HEK293 (cell line): ENCODE data around the gene FAM199X.
A peak's percentile ranks its signal among the peaks of the same experiment; 100 is the strongest.

Experiments
- ATF2 ChIP-seq: fragments of 450-650 bp; formaldehyde crosslinking; IDR thresholded peaks from 2 replicates; pipeline ENCODE4 v1.5.1; 2016; ENCODE audit warnings: missing biosample characterization, missing genetic modification characterization, low read depth
- FEZF1 ChIP-seq: fragments of 450-650 bp; formaldehyde crosslinking; IDR thresholded peaks from 2 replicates; pipeline ENCODE4 v1.5.1; 2016; ENCODE audit warnings: missing biosample characterization, missing genetic modification characterization
- OVOL3 ChIP-seq: fragments of 450-650 bp; formaldehyde crosslinking; IDR thresholded peaks from 2 replicates; pipeline ENCODE4 v1.5.1; 2016; ENCODE audit warnings: missing biosample characterization, missing genetic modification characterization
- SETDB1 ChIP-seq: IDR thresholded peaks from one replicate; pipeline ENCODE4 v1.6.1; 2017; ENCODE audit warnings: mild to moderate bottlenecking, low read length, moderate library complexity, mixed read lengths; ENCODE audit not compliant: insufficient read length
- SP2 ChIP-seq: fragments of 450-650 bp; formaldehyde crosslinking; IDR thresholded peaks from 2 replicates; pipeline ENCODE4 v1.5.1; 2016; ENCODE audit warnings: missing biosample characterization, missing genetic modification characterization
- TCF7L2 ChIP-seq: IDR thresholded peaks from 2 replicates; pipeline ENCODE4 v1.6.1; 2011; ENCODE audit warnings: low read depth, mild to moderate bottlenecking, inconsistent platforms, low read length, moderate library complexity, borderline replicate concordance
- YY2 ChIP-seq: fragments of 450-650 bp; formaldehyde crosslinking; IDR thresholded peaks from 2 replicates; pipeline ENCODE4 v1.5.1; 2016; ENCODE audit warnings: missing biosample characterization, missing genetic modification characterization
- ZBTB21 ChIP-seq: fragments of 450-650 bp; formaldehyde crosslinking; IDR thresholded peaks from 2 replicates; pipeline ENCODE4 v1.5.1; 2017; ENCODE audit warnings: missing biosample characterization, missing genetic modification characterization
- ZBTB26 ChIP-seq: fragments of 450-650 bp; formaldehyde crosslinking; optimal IDR thresholded peaks from 2 replicates; pipeline ENCODE3; 2016; ENCODE audit warnings: missing biosample characterization, mild to moderate bottlenecking, missing genetic modification characterization
- ZBTB48 ChIP-seq: fragments of 450-650 bp; formaldehyde crosslinking; IDR thresholded peaks from 2 replicates; pipeline ENCODE4 v1.5.1; 2016; ENCODE audit warnings: missing biosample characterization, missing genetic modification characterization
- ZFP3 ChIP-seq: fragments of 450-650 bp; formaldehyde crosslinking; IDR thresholded peaks from 2 replicates; pipeline ENCODE4 v1.5.1; 2016; ENCODE audit warnings: low read depth, missing biosample characterization, missing genetic modification characterization
- ZNF140 ChIP-seq: fragments of 450-650 bp; formaldehyde crosslinking; IDR thresholded peaks from 2 replicates; pipeline ENCODE4 v1.5.1; 2016; ENCODE audit warnings: missing biosample characterization, missing genetic modification characterization
- ZNF341 ChIP-seq: fragments of 450-650 bp; formaldehyde crosslinking; IDR thresholded peaks from 2 replicates; pipeline ENCODE4; 2016; ENCODE audit warnings: low read depth, missing biosample characterization, missing genetic modification characterization
- TF ChIP-seq, protein P1 (sequence below): fragments of 450-650 bp; formaldehyde crosslinking; IDR thresholded peaks from 2 replicates; pipeline ENCODE4 v1.5.1; 2016; ENCODE audit warnings: missing biosample characterization, missing genetic modification characterization
- TF ChIP-seq, protein P2 (sequence below): fragments of 450-650 bp; formaldehyde crosslinking; IDR thresholded peaks from 2 replicates; pipeline ENCODE4 v1.5.1; 2016; ENCODE audit warnings: missing biosample characterization, missing genetic modification characterization
- TF ChIP-seq, protein P3 (sequence below): fragments of 450-650 bp; formaldehyde crosslinking; IDR thresholded peaks from 2 replicates; pipeline ENCODE4 v1.5.1; 2016; ENCODE audit warnings: missing biosample characterization, missing genetic modification characterization

The FAM199X gene

DNA sequence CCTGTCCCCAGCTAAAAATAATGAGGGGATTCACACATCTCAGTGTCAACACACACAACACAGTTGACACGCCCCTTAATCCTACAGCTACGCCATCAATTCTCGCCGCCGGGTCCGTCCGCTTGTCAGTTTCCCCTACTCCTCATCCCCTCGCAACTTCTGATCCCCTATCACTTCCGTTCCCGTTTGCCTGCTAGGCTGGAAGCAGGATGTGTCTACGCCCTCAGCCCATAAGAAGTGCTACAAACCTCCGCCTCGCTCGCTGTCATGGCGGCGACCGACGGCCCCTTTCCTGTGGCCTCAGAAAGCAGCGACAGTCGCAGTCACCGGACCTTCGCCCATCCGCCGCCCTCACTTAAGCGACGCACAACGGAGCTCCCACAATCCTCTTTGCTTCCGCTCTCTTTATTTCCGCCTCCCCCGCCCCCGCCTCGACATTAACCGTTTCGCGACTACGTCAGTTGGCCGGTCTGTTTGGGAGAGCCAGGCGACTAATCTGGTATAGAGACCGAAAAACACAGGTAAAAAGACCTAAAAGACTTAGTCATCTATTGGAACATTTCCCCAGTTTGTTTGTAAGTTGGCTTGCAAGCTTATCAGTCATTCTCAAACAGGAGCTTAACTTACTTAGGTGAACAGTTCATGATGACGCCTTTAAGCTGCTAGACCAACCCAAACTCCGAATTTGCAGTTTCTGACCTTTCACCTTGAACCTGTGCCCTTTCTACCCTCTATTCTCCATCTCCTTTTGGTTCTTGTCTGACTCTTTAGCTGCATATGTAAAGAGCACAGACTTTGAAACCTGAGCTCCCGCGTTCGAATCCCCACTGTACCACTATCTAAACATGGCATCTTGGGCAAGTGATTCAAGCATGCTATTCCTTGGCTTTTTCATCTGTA is 9.4 kb upstream of the FAM199X start, which contains the start of gene SLC25A53 (continued):
- TF ChIP-seq, protein P1, sequence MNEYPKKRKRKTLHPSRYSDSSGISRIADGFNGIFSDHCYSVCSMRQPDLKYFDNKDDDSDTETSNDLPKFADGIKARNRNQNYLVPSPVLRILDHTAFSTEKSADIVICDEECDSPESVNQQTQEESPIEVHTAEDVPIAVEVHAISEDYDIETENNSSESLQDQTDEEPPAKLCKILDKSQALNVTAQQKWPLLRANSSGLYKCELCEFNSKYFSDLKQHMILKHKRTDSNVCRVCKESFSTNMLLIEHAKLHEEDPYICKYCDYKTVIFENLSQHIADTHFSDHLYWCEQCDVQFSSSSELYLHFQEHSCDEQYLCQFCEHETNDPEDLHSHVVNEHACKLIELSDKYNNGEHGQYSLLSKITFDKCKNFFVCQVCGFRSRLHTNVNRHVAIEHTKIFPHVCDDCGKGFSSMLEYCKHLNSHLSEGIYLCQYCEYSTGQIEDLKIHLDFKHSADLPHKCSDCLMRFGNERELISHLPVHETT (tag by site-specific recombination) = peak; percentile 99
- 0 out of 2 replicates have a peak, but pooled peaks have one; percentile 23 for TF ChIP-seq ZNF341 (tag by site-specific recombination)
- TF ChIP-seq, protein P2, sequence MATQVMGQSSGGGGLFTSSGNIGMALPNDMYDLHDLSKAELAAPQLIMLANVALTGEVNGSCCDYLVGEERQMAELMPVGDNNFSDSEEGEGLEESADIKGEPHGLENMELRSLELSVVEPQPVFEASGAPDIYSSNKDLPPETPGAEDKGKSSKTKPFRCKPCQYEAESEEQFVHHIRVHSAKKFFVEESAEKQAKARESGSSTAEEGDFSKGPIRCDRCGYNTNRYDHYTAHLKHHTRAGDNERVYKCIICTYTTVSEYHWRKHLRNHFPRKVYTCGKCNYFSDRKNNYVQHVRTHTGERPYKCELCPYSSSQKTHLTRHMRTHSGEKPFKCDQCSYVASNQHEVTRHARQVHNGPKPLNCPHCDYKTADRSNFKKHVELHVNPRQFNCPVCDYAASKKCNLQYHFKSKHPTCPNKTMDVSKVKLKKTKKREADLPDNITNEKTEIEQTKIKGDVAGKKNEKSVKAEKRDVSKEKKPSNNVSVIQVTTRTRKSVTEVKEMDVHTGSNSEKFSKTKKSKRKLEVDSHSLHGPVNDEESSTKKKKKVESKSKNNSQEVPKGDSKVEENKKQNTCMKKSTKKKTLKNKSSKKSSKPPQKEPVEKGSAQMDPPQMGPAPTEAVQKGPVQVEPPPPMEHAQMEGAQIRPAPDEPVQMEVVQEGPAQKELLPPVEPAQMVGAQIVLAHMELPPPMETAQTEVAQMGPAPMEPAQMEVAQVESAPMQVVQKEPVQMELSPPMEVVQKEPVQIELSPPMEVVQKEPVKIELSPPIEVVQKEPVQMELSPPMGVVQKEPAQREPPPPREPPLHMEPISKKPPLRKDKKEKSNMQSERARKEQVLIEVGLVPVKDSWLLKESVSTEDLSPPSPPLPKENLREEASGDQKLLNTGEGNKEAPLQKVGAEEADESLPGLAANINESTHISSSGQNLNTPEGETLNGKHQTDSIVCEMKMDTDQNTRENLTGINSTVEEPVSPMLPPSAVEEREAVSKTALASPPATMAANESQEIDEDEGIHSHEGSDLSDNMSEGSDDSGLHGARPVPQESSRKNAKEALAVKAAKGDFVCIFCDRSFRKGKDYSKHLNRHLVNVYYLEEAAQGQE (tag by site-specific recombination) = peak; percentile 73
- peak; percentile 75 for TF ChIP-seq ZBTB48
- peak; percentile 13; the same call in 1 of the 2 replicates for TF ChIP-seq ZFP3
- no peak for TF ChIP-seq ZNF140 (tag by site-specific recombination)
- peak; percentile 88 for TF ChIP-seq SP2 (tag by site-specific recombination)
- peak; percentile 88 for TF ChIP-seq OVOL3 (tag by site-specific recombination)
- peak; percentile 76 for TF ChIP-seq ZBTB21 (tag by site-specific recombination)
- peak; percentile 55 for TF ChIP-seq SETDB1
- peak; percentile 41 for TF ChIP-seq ZBTB26 (tag by site-specific recombination)
- peak; percentile 52; the same call in 1 of the 2 replicates for TF ChIP-seq FEZF1 (tag by site-specific recombination)
- TF ChIP-seq, protein P3, sequence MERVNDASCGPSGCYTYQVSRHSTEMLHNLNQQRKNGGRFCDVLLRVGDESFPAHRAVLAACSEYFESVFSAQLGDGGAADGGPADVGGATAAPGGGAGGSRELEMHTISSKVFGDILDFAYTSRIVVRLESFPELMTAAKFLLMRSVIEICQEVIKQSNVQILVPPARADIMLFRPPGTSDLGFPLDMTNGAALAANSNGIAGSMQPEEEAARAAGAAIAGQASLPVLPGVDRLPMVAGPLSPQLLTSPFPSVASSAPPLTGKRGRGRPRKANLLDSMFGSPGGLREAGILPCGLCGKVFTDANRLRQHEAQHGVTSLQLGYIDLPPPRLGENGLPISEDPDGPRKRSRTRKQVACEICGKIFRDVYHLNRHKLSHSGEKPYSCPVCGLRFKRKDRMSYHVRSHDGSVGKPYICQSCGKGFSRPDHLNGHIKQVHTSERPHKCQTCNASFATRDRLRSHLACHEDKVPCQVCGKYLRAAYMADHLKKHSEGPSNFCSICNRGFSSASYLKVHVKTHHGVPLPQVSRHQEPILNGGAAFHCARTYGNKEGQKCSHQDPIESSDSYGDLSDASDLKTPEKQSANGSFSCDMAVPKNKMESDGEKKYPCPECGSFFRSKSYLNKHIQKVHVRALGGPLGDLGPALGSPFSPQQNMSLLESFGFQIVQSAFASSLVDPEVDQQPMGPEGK (tag by site-specific recombination) = peak; percentile 95
- peak; percentile 48; the same call in 1 of the 2 replicates for TF ChIP-seq TCF7L2
- peak; percentile 85 for TF ChIP-seq ATF2 (tag by site-specific recombination)
- TF ChIP-seq YY2 (tag by site-specific recombination) = peak; percentile 98
